Esophagus muscularis mucosa (tissue), 4 donors: ENCODE results near the gene CRACDL. TPM values are rescaled to one million over a fixed set of nuclear protein-coding genes. Genes with fewer than 3 reads are reported as not detected.

Experiments used
- DNase-seq: peaks from one replicate; pipeline ENCODE4 v3.0.0-alpha.2; 2017; ENCODE audit errors: extremely low spot score
- H3K27ac ChIP-seq, 4 donors: fragments of 200-600 bp; sonication (generic); replicated peaks in 1 of 4; 1 replicate in 3 of 4; 2 replicates in 1 of 4; pipeline ENCODE4 v1.5.1; 2016 to 2019; ENCODE audit warnings: mild to moderate bottlenecking in 1 of 4
- H3K27me3 ChIP-seq, 4 donors: fragments of 200-600 bp; sonication (generic); one replicate each; pipeline versions ENCODE4 v1.5.1 to v1.6.0; 2016 to 2019
- H3K36me3 ChIP-seq, 4 donors: fragments of 200-600 bp; sonication (generic); one replicate each; pipeline ENCODE4 v1.5.1; 2016 to 2019
- H3K4me1 ChIP-seq, 4 donors: fragments of 200-600 bp; sonication (generic); one replicate each; pipeline ENCODE4 v1.5.1; 2016 to 2019
- H3K4me3 ChIP-seq, 4 donors: fragments of 200-600 bp; sonication (generic); 1 replicate in 2 of 4; 2 replicates in 2 of 4; pipeline ENCODE4 v1.5.1; 2016 to 2019; ENCODE audit warnings: mild to moderate bottlenecking in 4 of 4, moderate library complexity in 1 of 4
- H3K9me3 ChIP-seq, 4 donors: fragments of 200-600 bp; sonication (generic); 1 replicate in 3 of 4; 2 replicates in 1 of 4; pipeline ENCODE4 v1.5.1; 2016 to 2019
- CTCF ChIP-seq, 3 experiments: fragments of 200-600 bp in 2 of 3; fragments of 450-650 bp in 1 of 3; sonication (generic) in 2 of 3; IDR thresholded peaks; one replicate each; pipeline ENCODE4 v1.5.1; 2017 to 2019; ENCODE audit warnings: antibody characterized with exemption in 3 of 3, mild to moderate bottlenecking in 2 of 3, moderate library complexity in 1 of 3
- EP300 ChIP-seq: sonication (generic); formaldehyde crosslinking; IDR thresholded peaks from one replicate; pipeline ENCODE4 v1.6.1; 2017; ENCODE audit warnings: antibody characterized with exemption
- POLR2A ChIP-seq: fragments of 450-650 bp; IDR thresholded peaks from one replicate; pipeline ENCODE4 v1.6.1; 2017; ENCODE audit warnings: antibody characterized with exemption, moderate library complexity, mild to moderate bottlenecking, low read depth
- POLR2AphosphoS5 ChIP-seq, 2 donors: sonication (generic); formaldehyde crosslinking; IDR thresholded peaks; one replicate each; pipeline ENCODE4 v1.6.1; 2017; ENCODE audit warnings: antibody characterized with exemption in 2 of 2
- WGBS: methylation state at CpG from one replicate; pipeline ENCODE4 v1.1.5; 2018; 5-methylcytosine and 5-hydroxymethylcytosine counted together
- intact Hi-C: fragments of 100-400 bp; cut with DNase I; formaldehyde crosslinking; loops from one replicate; pipeline ENCODE4 v1.15.1; 2023
- total RNA-seq, 4 donors: library from RNA; depleted of rRNA; stranded (reverse); fragments of >200 nt; gene quantifications; one replicate each; pipeline versions ENCODE4 v1.1.0 to v1.2.1, GENCODE V29; 2016

Gene CRACDL
- total RNA-seq, 4 donors from 2014 or later, result 1.7 to 4.7 (median 3.3) TPM

GRCh38 chr2:98802344-98802743, 133.7 kb downstream of the CRACDL start:
- no peaks in the 10 kb centered on the region for H3K27me3 ChIP-seq
- H3K4me3 ChIP-seq, result no peak overlapping the region
- no peaks in the 10 kb centered on the region for H3K9me3 ChIP-seq
- H3K27ac ChIP-seq, result no peak overlapping the region
- no peak for TF ChIP-seq CTCF (IDR thresholded peaks at IDR 0.05)
- TF ChIP-seq POLR2AphosphoS5 (IDR thresholded peaks at IDR 0.05), result no peak
- TF ChIP-seq EP300, result no peak
- TF ChIP-seq POLR2A, result no peak
- DNase-seq, result peak; percentile 47
- WGBS, result 91% methylated on average over 8 of the region's 8 CpGs
- intact Hi-C loops, result no loop called here
- H3K4me1 ChIP-seq, result peaks cover 21 to 25% (median 21%) of the 10 kb centered on the region in 4 donors
- H3K36me3 ChIP-seq, result no peaks in the 10 kb centered on the region

- no peak overlapping the region for H3K27ac ChIP-seq
- peak; percentile 79 for DNase-seq
- intact Hi-C loops, result no loop called here
- no peaks in the 10 kb centered on the region for H3K9me3 ChIP-seq
- H3K27me3 ChIP-seq, result no peaks in the 10 kb centered on the region
- peaks cover 16 to 22% (median 17%) of the 10 kb centered on the region in 4 donors for H3K4me1 ChIP-seq
- H3K4me3 ChIP-seq, result no peak overlapping the region
- 88% methylated on average over 14 of the region's 15 CpGs for WGBS
- peaks cover 0 to 1% (median 0%) of the 10 kb centered on the region in 4 donors for H3K36me3 ChIP-seq
- TF ChIP-seq EP300 (no peak), POLR2A (no peak), POLR2AphosphoS5 (IDR thresholded peaks at IDR 0.05) (no peak), CTCF (IDR thresholded peaks at IDR 0.05) (no peak)
Observed at GRCh38 chr2:98801921-98802321, 134.1 kb downstream of the CRACDL start.

- intact Hi-C loops, result no loop called here
- DNase-seq, result peak; percentile 74
- H3K27ac ChIP-seq, result no peak overlapping the region
- no peaks in the 10 kb centered on the region for H3K27me3 ChIP-seq
- H3K9me3 ChIP-seq, result no peaks in the 10 kb centered on the region
- no peak overlapping the region for H3K4me3 ChIP-seq
- H3K4me1 ChIP-seq, result peaks cover 10 to 16% (median 11%) of the 10 kb centered on the region in 4 donors
- TF ChIP-seq CTCF (IDR thresholded peaks at IDR 0.05) (no peak), POLR2A (no peak), EP300 (no peak), POLR2AphosphoS5 (IDR thresholded peaks at IDR 0.05) (no peak)
- H3K36me3 ChIP-seq, result peaks cover 0 to 8% (median 0%) of the 10 kb centered on the region in 4 donors
- WGBS, result 100% methylated on average over 1 of the region's 1 CpG
Observed at GRCh38 chr2:98801286-98801685, 134.7 kb downstream of the CRACDL start.

DNA sequence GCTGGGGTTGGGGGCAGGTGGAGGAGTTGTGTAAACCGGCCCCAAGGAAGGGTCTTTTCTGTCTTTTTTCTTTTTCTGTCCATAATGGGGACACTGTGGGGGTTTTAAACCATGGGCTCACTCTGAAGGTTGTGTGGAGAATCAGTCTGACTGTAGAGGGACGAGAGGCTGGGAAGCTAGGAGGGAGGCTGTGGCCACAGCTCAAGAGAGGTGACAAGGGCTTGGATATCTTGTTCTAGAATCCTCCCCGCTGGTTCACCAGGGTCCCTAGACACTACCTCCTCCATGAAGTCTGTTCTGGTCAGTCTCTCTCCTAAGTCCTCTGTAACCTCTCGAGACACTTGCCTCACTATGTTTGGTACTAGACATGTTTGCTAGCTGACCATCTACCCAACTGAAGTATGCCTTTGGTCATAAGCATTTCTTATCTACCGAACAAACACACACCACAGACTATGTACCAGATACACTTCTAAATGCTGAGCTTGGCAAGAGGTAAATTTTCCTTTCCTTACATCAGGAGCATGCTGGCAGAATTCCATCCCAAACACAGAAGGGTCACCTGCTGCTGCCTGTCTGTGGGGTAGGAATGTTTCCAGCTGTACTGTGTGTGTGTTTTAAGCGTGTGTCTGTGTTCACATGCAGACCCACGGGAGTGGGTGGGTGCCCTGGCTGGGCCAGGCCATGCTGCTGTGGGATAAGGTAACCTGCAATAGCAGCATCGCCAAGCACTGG, 135.5 kb downstream of the CRACDL start:
- peak; percentile 85 for DNase-seq
- intact Hi-C loops, result no loop called here
- Histone ChIP-seq H3K9me3 (no peaks in the 10 kb centered on the region), H3K27me3 (no peaks in the 10 kb centered on the region), H3K27ac (no peak overlapping the region), H3K36me3 (peaks cover 0 to 16% (median 0%) of the 10 kb centered on the region in 4 donors), H3K4me1 (peaks cover 2 to 8% (median 3%) of the 10 kb centered on the region in 4 donors), H3K4me3 (no peak overlapping the region)
- TF ChIP-seq EP300 (no peak), POLR2AphosphoS5 (IDR thresholded peaks at IDR 0.05) (no peak), CTCF (IDR thresholded peaks at IDR 0.05) (no peak), POLR2A (no peak)
- 76% methylated on average over 8 of the region's 8 CpGs for WGBS
